Ascending aorta (tissue), 2 donors: Measurements from ENCODE around the gene ARHGAP45. TPM values are rescaled to one million over a fixed set of nuclear protein-coding genes. Genes with fewer than 3 reads are reported as not detected.

ENCODE experiments used
- DNase-seq, 2 donors: peaks; one replicate each; pipeline ENCODE4 v3.0.0-alpha.2; 2019; ENCODE audit warnings: low spot score in 2 of 2
- H3K27ac ChIP-seq, 2 donors: fragments of 200-600 bp; sonication (generic); one replicate each; pipeline ENCODE4 v1.5.1; 2016 to 2017; ENCODE audit warnings: mild to moderate bottlenecking in 1 of 2
- H3K27me3 ChIP-seq: fragments of 200-600 bp; sonication (generic); one replicate; pipeline ENCODE4 v1.5.1; 2017
- H3K36me3 ChIP-seq, 2 donors: fragments of 200-600 bp; sonication (generic); one replicate each; pipeline ENCODE4 v1.5.1; 2016
- H3K4me1 ChIP-seq, 2 donors: fragments of 200-600 bp; sonication (generic); one replicate each; pipeline ENCODE4 v1.5.1; 2016 to 2017; ENCODE audit warnings: mild to moderate bottlenecking in 1 of 2
- H3K4me3 ChIP-seq, 2 donors: fragments of 200-600 bp; sonication (generic); one replicate each; pipeline ENCODE4 v1.5.1; 2016 to 2017; ENCODE audit warnings: mild to moderate bottlenecking in 1 of 2
- H3K9me3 ChIP-seq, 2 donors: fragments of 200-600 bp; sonication (generic); one replicate each; pipeline ENCODE4 v1.5.1; 2016
- intact Hi-C: fragments of 100-400 bp; cut with DNase I; formaldehyde crosslinking; loops from one replicate; pipeline ENCODE4 v1.15.1; 2023
- total RNA-seq: library from RNA; depleted of rRNA; stranded (reverse); fragments of >200 nt; gene quantifications from one replicate; pipeline ENCODE4 v1.1.0, GENCODE V29; 2016
- TF ChIP-seq, protein P1 (sequence below), 3 experiments: fragments of 200-600 bp in 2 of 3; fragments of 450-650 bp in 1 of 3; sonication (generic) in 2 of 3; IDR thresholded peaks; one replicate each; pipeline ENCODE4 v1.5.1; 2016 to 2019; ENCODE audit warnings: antibody characterized with exemption in 3 of 3, mild to moderate bottlenecking in 1 of 3, moderate library complexity in 1 of 3

The ARHGAP45 gene
- total RNA-seq, 1 donor from 2014 or later: 66.5 TPM

DNA sequence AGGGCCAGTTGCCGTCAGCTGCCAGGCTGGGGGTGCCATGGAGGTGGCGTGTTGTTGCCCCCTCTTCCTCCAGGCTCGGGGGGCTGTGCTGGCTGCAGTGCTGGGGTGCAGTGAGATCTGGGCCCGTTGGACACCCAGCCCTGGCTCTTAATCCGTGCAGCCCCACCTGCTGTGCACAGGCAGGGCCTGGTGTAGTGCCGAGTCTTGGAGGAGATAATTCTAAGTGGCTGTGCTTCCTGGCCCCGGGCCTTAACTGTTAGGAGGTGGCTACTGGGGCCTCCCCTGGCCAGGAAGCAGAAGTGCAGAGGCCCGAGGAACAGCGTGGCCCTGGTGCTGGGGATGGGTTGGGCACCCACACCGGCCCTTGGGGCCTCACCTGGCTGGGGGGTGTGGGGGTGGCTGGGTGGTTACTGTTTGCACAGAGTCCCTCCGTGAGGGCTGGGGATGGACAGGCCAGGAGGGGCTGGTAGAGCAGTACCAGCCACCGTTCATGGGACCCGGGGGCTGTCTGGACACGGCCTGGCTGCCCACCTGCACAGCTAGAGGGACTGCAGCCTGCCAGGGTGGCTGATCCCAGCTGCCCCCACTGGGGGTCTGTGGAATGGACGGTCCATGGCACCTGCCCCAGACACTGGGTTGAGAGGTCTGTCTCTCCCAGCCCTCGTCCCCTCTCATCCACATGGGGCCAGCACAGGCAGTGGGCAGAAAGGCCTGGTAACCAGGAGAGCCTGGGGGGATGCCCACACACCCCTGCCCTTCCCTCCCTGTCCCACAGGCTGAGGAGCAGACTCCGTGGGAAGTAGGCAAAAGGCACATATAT lies 40.1 kb downstream of the ARHGAP45 start:
- H3K27ac ChIP-seq: peak overlapping the region in 1 of 2 donors; percentile 99
- peaks cover 17 to 18% of the 10 kb centered on the region in 2 donors for H3K4me1 ChIP-seq
- TF ChIP-seq, protein P1, sequence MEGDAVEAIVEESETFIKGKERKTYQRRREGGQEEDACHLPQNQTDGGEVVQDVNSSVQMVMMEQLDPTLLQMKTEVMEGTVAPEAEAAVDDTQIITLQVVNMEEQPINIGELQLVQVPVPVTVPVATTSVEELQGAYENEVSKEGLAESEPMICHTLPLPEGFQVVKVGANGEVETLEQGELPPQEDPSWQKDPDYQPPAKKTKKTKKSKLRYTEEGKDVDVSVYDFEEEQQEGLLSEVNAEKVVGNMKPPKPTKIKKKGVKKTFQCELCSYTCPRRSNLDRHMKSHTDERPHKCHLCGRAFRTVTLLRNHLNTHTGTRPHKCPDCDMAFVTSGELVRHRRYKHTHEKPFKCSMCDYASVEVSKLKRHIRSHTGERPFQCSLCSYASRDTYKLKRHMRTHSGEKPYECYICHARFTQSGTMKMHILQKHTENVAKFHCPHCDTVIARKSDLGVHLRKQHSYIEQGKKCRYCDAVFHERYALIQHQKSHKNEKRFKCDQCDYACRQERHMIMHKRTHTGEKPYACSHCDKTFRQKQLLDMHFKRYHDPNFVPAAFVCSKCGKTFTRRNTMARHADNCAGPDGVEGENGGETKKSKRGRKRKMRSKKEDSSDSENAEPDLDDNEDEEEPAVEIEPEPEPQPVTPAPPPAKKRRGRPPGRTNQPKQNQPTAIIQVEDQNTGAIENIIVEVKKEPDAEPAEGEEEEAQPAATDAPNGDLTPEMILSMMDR (IDR thresholded peaks at IDR 0.05): peak in 1 of 3 experiments; percentile 4

DNA sequence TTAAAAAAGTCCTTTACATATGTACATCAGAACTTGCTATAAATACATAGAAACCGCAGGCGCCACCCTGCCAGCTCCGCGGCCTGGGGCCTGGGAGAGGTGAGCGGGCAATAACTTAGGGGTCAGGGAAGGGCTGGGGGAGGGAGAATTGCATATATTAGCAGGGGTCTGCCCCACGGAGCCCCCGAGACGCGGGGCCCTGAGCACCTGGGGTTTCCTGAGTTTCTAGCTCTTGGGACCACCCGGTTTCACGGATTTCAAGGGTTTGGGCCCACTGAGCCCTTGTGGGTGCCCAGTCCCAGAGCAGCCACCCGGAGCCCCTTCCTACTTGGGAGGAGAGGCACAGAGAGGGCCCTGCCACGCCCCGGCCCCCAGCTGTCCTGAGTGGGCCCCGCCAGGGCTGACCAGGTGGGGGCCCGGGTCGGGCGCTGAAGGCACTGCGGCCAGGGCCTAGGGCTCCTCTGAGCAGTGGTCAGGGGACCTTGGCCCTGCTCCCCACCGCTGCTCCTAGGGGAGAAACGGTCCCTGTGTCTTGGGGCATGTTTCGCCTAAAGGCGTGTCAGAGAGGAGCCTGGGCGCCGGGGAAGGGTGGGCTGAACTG lies 40.8 kb downstream of the ARHGAP45 start:
- Histone ChIP-seq H3K9me3 (no peaks in the 10 kb centered on the region), H3K27ac (no peak overlapping the region), H3K4me1 (peaks cover 13 to 20% of the 10 kb centered on the region in 2 donors)

More for the DNA sequence above, 40.1 kb downstream of the ARHGAP45 start:
- intact Hi-C loops: no loop called here
- DNase-seq: no peak
- no peaks in the 10 kb centered on the region for H3K27me3 ChIP-seq
- no peaks in the 10 kb centered on the region for H3K9me3 ChIP-seq
- H3K4me3 ChIP-seq: no peak overlapping the region
- H3K36me3 ChIP-seq: peaks cover 57 to 62% of the 10 kb centered on the region in 2 donors

DNA sequence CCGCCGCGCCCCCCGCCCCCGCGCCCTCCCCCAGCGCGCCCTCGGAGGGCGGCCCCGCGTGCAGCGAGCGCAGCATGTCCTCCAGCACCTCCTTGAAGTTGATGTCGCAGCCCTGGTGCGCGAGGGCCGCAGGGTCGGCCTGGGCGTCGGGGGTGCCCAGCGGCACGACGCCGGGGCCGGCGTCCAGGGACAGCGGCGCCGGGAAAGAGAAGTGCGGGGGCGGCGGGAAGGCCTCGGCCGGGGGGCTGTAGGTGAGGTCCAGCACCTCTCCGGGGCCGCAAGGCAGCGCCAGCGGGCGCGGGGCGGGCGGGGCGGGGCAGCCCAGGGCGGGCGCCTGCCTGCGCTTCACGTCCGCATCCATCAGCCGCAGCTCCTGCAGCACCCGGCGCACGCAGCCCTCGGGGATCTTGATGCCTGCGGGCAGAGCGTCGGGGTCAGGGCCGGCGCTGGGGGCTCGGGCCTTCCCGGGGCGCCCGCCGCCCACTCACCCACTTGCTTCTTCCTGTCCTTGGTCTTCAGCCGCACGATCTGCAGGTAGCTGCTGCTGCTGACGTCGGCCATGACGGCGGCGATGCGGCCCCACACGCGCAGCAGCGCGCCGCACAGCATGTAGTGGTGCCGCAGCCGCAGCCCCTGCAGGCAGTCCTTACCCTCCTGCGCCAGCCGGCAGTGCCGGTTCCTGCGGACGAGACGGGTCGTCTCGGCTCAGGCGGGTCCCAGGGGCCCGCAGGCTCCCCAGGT lies 41.5 kb downstream of the ARHGAP45 start:
- Histone ChIP-seq H3K36me3 (peaks cover 66 to 72% of the 10 kb centered on the region in 2 donors), H3K9me3 (no peaks in the 10 kb centered on the region), H3K4me3 (no peak overlapping the region), H3K27ac (no peak overlapping the region), H3K27me3 (no peaks in the 10 kb centered on the region), H3K4me1 (peaks cover 8 to 18% of the 10 kb centered on the region in 2 donors)
- DNase-seq: no peak
- TF ChIP-seq, protein P1 (IDR thresholded peaks at IDR 0.05): no peak
- intact Hi-C loops: no loop called here

More for the DNA sequence above, 40.8 kb downstream of the ARHGAP45 start:
- intact Hi-C loops: no loop called here
- DNase-seq: no peak
- TF ChIP-seq, protein P1 (IDR thresholded peaks at IDR 0.05): no peak
- Histone ChIP-seq H3K4me3 (no peak overlapping the region), H3K27me3 (no peaks in the 10 kb centered on the region), H3K36me3 (peaks cover 64 to 69% of the 10 kb centered on the region in 2 donors)

DNA sequence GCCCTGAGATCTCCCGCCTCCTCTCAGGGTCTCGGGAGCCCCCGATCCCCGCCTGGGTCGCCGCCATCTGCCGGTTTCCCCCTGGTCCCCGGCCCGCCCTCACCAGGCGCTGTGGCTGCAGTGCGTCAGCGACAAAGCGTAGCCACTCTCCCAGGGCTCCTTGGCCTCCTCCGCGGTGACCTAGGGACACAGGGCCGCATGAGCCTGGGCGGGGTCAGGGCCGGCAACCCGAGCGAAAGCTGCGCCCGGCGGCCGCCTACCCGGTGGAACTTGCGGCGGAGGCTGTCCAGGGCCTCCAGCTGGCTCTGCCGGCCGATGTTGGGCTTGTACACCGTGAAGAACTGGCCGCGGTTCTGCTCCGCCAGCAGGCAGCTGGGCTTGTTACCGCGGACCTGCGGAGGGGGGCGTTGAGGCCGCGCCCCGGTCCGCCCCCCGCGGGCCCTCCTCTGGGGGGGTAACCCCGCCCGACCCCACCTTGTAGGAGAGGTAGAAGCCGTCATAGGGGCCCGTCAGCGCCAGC lies 42.1 kb downstream of the ARHGAP45 start:
- intact Hi-C loops: no loop called here
- Histone ChIP-seq H3K27me3 (no peaks in the 10 kb centered on the region), H3K36me3 (peaks cover 72 to 77% of the 10 kb centered on the region in 2 donors), H3K4me1 (peaks cover 13 to 25% of the 10 kb centered on the region in 2 donors), H3K4me3 (no peak overlapping the region), H3K27ac (no peak overlapping the region), H3K9me3 (no peaks in the 10 kb centered on the region)
- TF ChIP-seq, protein P1 (IDR thresholded peaks at IDR 0.05): no peak
- DNase-seq: no peak
